K562 (cell line): ENCODE measurements around the gene SAMD4A. TPM values are rescaled to one million over a fixed set of nuclear protein-coding genes. Genes with fewer than 3 reads are reported as not detected.
A peak's percentile ranks its signal among the peaks of the same experiment; 100 is the strongest.

Experiments
- ATAC-seq: fragments of 200-7000 bp; cut with Tn5 transposase; 3 replicates; pipeline ENCODE4 v1.9.1; 2020; ENCODE audit warnings: moderate library complexity
- BruUV-seq: library from RNA; stranded (reverse); fragments of 400-500 nt; replicated peaks from 2 replicates; lab custom pipeline; 2021; lab: Mats Ljungman, UMichigan
- CTCF ChIA-PET: fragments of 300-600 bp; formaldehyde crosslinking; extraction: SDS; loops from one replicate; lab custom pipeline; 2021; ENCODE audit warnings: low intra/inter-chr PET ratio; lab: Yijun Ruan, JAX
- POLR2A ChIA-PET: fragments of 300-600, 350-650 bp; sonication (Branson Sonifier 250); formaldehyde crosslinking; extraction: SDS; loops from one replicate; lab custom pipeline; 2021; ENCODE audit warnings: antibody characterized with exemption, inconsistent platforms; lab: Yijun Ruan, JAX
- DNase-seq, 4 experiments: peaks; one replicate each; pipeline versions ENCODE4 v3.0.0 to v3.0.0-alpha.2; 2011 to 2018; ENCODE audit warnings: low spot score in 3 of 4, mixed read lengths in 3 of 4; ENCODE audit errors: extremely low read depth in 1 of 4
- FAIRE-seq: peaks from 2 replicates; lab custom pipeline; 2011; peaks lifted over from hg19 to GRCh38; lab: Jason Lieb, UNC
- H2AFZ ChIP-seq: 2 replicates; pipeline ENCODE4 v1.6.0; 2011; ENCODE audit warnings: low read depth, low read length, control low read depth, inconsistent platforms
- H3K27ac ChIP-seq: fragments of 200-600 bp; 3 replicates; pipeline ENCODE4 v1.8.0; 2011; ENCODE audit warnings: low read depth, mild to moderate bottlenecking, control low read depth, inconsistent platforms, low read length, moderate library complexity, mixed read lengths; ENCODE audit errors: extremely low read depth
- H3K27me3 ChIP-seq, 2 experiments: fragments of 300-600 bp in 1 of 2; 2 replicates in 1 of 2; 3 replicates in 1 of 2; pipeline versions ENCODE4 v1.6.0 to v1.8.0; 2011; ENCODE audit warnings: inconsistent platforms in 2 of 2, low read length in 2 of 2, mild to moderate bottlenecking in 1 of 2, mixed read lengths in 1 of 2, moderate library complexity in 1 of 2; ENCODE audit not compliant: control insufficient read depth in 2 of 2, insufficient read depth in 2 of 2
- H3K36me3 ChIP-seq: fragments of 300-600 bp; 3 replicates; pipeline ENCODE4 v1.8.0; 2011; ENCODE audit warnings: mild to moderate bottlenecking, low read length, inconsistent platforms; ENCODE audit not compliant: control insufficient read depth, insufficient read depth
- H3K4me1 ChIP-seq, 2 experiments: fragments of 200-600 bp in 1 of 2; replicated peaks in 1 of 2; 2 replicates in 1 of 2; 3 replicates in 1 of 2; pipeline versions ENCODE4 v1.5.1 to v1.8.0; 2011; ENCODE audit warnings: inconsistent platforms in 2 of 2, low read length in 2 of 2, mild to moderate bottlenecking in 1 of 2, mixed read lengths in 1 of 2, moderate library complexity in 1 of 2; ENCODE audit not compliant: control insufficient read depth in 2 of 2, insufficient read depth in 2 of 2
- H3K4me2 ChIP-seq: 2 replicates; pipeline ENCODE4 v1.6.1; 2011; ENCODE audit warnings: low read length, control low read depth, inconsistent platforms, mixed read lengths; ENCODE audit not compliant: insufficient read depth
- H3K4me3 ChIP-seq: fragments of 200-600 bp; sonication (generic), shearing (Covaris generic); 2 replicates; pipeline ENCODE4 v1.5.1; 2016; ENCODE audit warnings: control low read depth, inconsistent platforms
- H3K79me2 ChIP-seq: fragments of 200-600 bp; 3 replicates; pipeline ENCODE4 v1.8.0; 2011; ENCODE audit warnings: low read length, inconsistent platforms; ENCODE audit not compliant: control insufficient read depth, insufficient read depth
- H3K9ac ChIP-seq, 2 experiments: 2 replicates each; pipeline versions ENCODE4 v1.6.0 to v1.6.1; 2011; ENCODE audit warnings: low read depth in 2 of 2, low read length in 2 of 2, control low read depth in 1 of 2, inconsistent platforms in 1 of 2, mild to moderate bottlenecking in 1 of 2, mixed read lengths in 1 of 2; ENCODE audit not compliant: insufficient read depth in 1 of 2
- H3K9me1 ChIP-seq: one replicate; pipeline ENCODE4 v1.6.0; 2011; ENCODE audit warnings: inconsistent platforms, mild to moderate bottlenecking, low read length, moderate library complexity; ENCODE audit not compliant: control insufficient read depth, insufficient read depth
- H3K9me3 ChIP-seq: replicated peaks from 2 replicates; pipeline ENCODE4 v1.5.1; 2011; ENCODE audit warnings: low read depth, low read length, inconsistent platforms; ENCODE audit not compliant: control insufficient read depth, insufficient read depth
- H4K20me1 ChIP-seq: replicated peaks from 2 replicates; pipeline ENCODE4 v1.6.1; 2011; ENCODE audit warnings: low read length, inconsistent platforms, mixed read lengths; ENCODE audit not compliant: control insufficient read depth, insufficient read depth
- CTCF ChIP-seq, 3 experiments: IDR thresholded peaks in 2 of 3; conservative IDR thresholded peaks in 1 of 3; 2 replicates each; pipeline ENCODE4 v1.5.1; 2011 to 2012; ENCODE audit warnings: low read length in 3 of 3, mild to moderate bottlenecking in 3 of 3, control low read depth in 2 of 3, improper control_type of control experiment in 1 of 3, inconsistent platforms in 1 of 3, low read depth in 1 of 3, mixed read lengths in 1 of 3, moderate library complexity in 1 of 3; ENCODE audit not compliant: insufficient read depth in 2 of 3
- EP300 ChIP-seq: IDR thresholded peaks from 2 replicates; pipeline ENCODE4 v1.6.1; 2012; ENCODE audit warnings: low read length, improper control_type of control experiment
- RERE ChIP-seq: sonication (generic); formaldehyde crosslinking; IDR thresholded peaks from 2 replicates; pipeline ENCODE4 v1.8.0; 2023; ENCODE audit warnings: missing genetic modification reagents, mild to moderate bottlenecking, borderline replicate concordance
- REST ChIP-seq, 2 experiments: fragments of 450-650 bp; formaldehyde crosslinking in 1 of 2; IDR thresholded peaks; 2 replicates each; pipeline versions ENCODE4 v1.4.0 to v1.6.1; 2014 to 2020; ENCODE audit warnings: mild to moderate bottlenecking in 2 of 2, borderline replicate concordance in 1 of 2, low read depth in 1 of 2
- ZC3H8 ChIP-seq: fragments of 450-650 bp; IDR thresholded peaks from 2 replicates; pipeline ENCODE4 v1.6.1; 2017
- WGBS: fragments of 100-300 bp; shearing (Covaris generic); methylation state at CpG from one replicate; pipeline ENCODE4 v1.1.6; 2016; ENCODE audit warnings: low coverage, mixed read lengths; ENCODE audit not compliant: insufficient coverage; ENCODE audit errors: missing lambda C conversion rate; 5-methylcytosine and 5-hydroxymethylcytosine counted together
- in situ Hi-C: fragments of 300-500 bp; cut with MboI; formaldehyde crosslinking; loops from 4 replicates; pipeline ENCODE4 v1.15.0; 2018; ENCODE audit warnings: inconsistent platforms, mixed read lengths
- intact Hi-C: fragments of 100-400 bp; cut with micrococcal nuclease; formaldehyde crosslinking; loops from 2 replicates; pipeline ENCODE4 v1.14.2; 2022
- polyA plus RNA-seq, 8 experiments: library from polyadenylated mRNA; depleted of rRNA in 4 of 8; stranded (reverse) in 5 of 8; unstranded in 3 of 8; fragments of >200 nt; fragmentation: Nextera tagmentation in 2 of 8; fragmentation: Illumina TruSeq in 1 of 8; extraction: Ambion mirVana in 2 of 8; extraction: Trizol in 1 of 8; gene quantifications; 2 replicates each; pipeline versions ENCODE4 v1.2.1 to v1.2.3, GENCODE V29; 2011 to 2014; ENCODE audit warnings: inconsistent platforms in 1 of 8, missing spikeins in 1 of 8
- total RNA-seq, 7 experiments: library from RNA; depleted of rRNA in 6 of 7; stranded (reverse); fragments of >200 nt in 6 of 7; fragmentation: Illumina TruSeq in 2 of 7; extraction: Trizol in 2 of 7; gene quantifications; 2 replicates each; pipeline versions ENCODE4 v1.2.1 to v1.2.3, GENCODE V29; 2011 to 2021; ENCODE audit warnings: low replicate concordance in 1 of 7

Gene SAMD4A
- total and polyA plus RNA-seq, 9 of the 15 experiments (the other 6 are each of a cell fraction or from before 2014, with no cell fraction given): 0.66 to 6.8 (median 3.3) TPM

GRCh38 chr14:54555651-54556050, 11.3 kb upstream of the SAMD4A start:
- peak in 1 of 4 experiments; percentile 18 for DNase-seq
- no peaks in the 10 kb centered on the region for H3K79me2 ChIP-seq
- no peaks in the 10 kb centered on the region for H3K27me3 ChIP-seq
- H3K4me1 ChIP-seq: no peaks in the 10 kb centered on the region; a peak in 1 of 5 replicates
- in situ Hi-C loops: loop anchor here (10.0 kb wide), 1 partner anchor 249 kb away; no protein-coding TSS in a partner anchor
- no peaks in the 10 kb centered on the region for H3K9me1 ChIP-seq
- no peak overlapping the region for H3K9ac ChIP-seq
- H3K36me3 ChIP-seq: no peaks in the 10 kb centered on the region
- POLR2A ChIA-PET: no interaction called here
- no peak overlapping the region for H3K4me3 ChIP-seq
- peak; percentile 86 for ATAC-seq
- no peak overlapping the region for H3K4me2 ChIP-seq
- BruUV-seq: no TSS peak
- no peak overlapping the region for H2AFZ ChIP-seq
- H4K20me1 ChIP-seq: no peaks in the 10 kb centered on the region
- no peak overlapping the region for H3K27ac ChIP-seq
- FAIRE-seq: no peak
- H3K9me3 ChIP-seq: no peaks in the 10 kb centered on the region
- 28% methylated on average over 2 of the region's 2 CpGs for WGBS
- CTCF ChIA-PET: no interaction called here
- intact Hi-C loops: no loop called here
- TF ChIP-seq CTCF (IDR thresholded peaks at IDR 0.05 in 2 of 3, conservative IDR thresholded peaks at IDR 0.05 in 1 of 3; ENCODE audit: insufficient read depth in 2 of 3, low read depth in 1 of 3, low read length in 3 of 3) (peak; percentile 24 to 49 (median 29); a peak in 3 of 6 replicates), RERE (no peak), EP300 (no peak), REST (IDR thresholded peaks at IDR 0.05; ENCODE audit: borderline replicate concordance) (0 out of 2 replicates have a peak, but pooled peaks have one; percentile 21), REST (CRISPR knock-in tag; IDR thresholded peaks at IDR 0.05; ENCODE audit: low read depth) (no peak), ZC3H8 (no peak)
